HTERT RPE-1 (cell line): ENCODE results near the gene FAM177A1.

Source experiments
- in situ Hi-C: fragments of 300-500 bp; cut with MboI; formaldehyde crosslinking; loops from 4 replicates; pipeline ENCODE4 v1.14.3; 2020; ENCODE audit warnings: low sequenced_read_pairs

The FAM177A1 gene

GRCh38 chr14:35122696-35123387, 76.8 kb downstream of the FAM177A1 start:
- in situ Hi-C loops, result no loop called here

DNA sequence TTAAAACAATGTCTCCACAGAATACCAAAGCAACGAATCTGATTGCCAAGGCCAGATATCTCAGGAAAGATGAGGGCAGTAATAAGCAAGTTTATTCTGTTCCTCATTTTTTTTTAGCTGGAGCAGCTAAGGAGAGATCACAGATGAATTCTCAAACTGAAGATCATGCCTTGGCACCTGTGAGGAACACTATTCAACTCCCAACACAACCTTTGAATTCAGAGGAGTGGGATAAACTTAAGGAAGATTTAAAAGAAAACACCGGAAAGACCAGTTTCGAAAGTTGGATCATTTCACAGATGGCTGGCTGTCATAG, 77.3 kb downstream of the FAM177A1 start:
- in situ Hi-C loops, result no loop called here

DNA sequence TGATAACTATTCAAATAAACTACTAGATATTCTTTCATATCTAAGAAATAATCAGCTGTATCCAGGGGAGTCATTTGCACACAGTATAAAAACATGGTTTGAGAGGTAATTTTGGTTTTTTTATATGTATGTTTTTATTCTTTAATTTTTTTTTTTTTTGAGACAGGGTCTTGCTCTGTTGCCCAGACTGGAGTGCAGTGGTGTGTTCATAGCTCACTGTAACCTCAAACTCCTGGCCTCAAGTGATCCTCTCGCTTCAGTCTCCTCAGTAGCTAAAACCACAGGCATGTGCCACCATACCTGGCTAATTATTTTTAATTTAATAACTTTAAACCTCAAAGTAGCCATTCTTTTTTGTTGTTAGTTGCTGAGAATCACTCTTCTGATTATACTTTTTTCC, 78.1 kb downstream of the FAM177A1 start:
- in situ Hi-C loops, result no loop called here
